SKM-1 (cell line): ENCODE results near the gene PLXNA4.

Experiments
- DNase-seq: peaks from one replicate; lab custom pipeline; 2025; ENCODE audit not compliant: unreplicated experiment; lab: John Stamatoyannopoulos, UW

Gene PLXNA4

DNA sequence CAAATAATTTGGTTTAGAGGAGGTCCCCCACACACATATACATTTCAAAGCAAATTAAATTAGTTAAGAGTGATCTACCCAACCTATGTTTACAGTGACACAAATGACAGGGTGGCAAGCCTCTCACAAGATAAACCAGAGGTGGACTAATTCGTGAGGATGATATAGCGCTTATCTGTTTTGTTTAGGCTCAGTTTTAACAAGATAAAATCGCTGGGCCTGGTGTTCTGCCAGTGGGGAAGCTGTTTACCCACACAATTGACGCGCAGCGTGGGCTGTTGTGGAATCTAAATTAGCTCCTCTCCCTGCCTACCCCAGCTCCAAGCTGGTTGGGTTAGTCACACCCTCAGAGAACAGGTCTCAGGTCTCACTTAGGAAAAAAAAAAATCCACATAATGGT, 16.7 kb upstream of the PLXNA4 start:
- DNase-seq: no peak

DNA sequence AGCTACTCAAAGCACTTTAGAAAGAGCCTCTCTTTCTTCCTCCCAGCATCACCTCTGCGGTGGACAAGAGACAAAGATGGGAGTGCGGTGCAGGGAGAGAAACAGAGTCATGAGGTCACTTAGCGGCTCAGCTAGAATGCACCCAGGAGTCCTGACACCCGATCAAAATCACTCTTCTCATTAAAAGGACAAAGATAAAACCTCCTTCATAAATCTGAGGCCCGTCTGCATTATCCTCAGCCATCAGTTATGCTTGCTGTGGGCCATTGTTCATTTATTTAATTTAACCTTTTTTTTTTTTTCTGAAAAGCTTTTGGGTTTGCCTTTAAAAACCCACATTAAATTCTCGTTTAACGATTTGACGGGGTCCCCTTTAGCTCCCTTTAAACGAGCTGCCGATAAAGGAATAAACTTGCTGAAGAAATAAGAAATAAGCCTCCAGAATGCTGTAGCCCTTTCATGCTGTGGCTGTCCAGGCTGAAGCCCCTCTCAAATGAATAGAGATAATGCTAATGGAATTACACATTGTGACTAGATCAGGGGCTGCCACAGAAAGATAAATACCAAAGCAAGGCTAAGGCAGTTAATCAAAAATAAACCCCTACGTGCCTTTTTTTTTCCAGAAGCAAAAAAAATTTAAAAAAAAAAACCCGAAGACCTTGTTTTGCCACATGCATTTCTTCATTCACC, 16.1 kb upstream of the PLXNA4 start:
- DNase-seq: no peak

DNA sequence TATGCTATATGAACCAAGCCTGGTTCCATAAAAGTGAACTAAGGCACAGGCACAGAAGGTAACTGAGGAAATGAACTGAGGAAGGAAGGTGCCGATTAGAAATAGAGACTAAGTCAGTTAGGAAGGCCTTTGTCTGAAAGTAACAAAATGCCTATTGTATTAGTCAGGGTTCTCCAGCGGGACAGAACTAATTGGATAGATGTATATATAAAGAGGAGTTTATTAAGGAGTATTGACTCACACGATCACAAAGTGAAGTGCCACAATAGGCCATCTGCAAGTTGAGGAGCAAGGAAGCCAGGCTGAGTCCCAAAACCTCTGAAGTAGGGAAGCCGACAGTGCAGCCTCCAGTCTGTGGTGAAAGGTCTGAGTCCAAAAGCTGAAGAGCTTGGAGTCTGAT, 13.9 kb upstream of the PLXNA4 start:
- DNase-seq: no peak

DNA sequence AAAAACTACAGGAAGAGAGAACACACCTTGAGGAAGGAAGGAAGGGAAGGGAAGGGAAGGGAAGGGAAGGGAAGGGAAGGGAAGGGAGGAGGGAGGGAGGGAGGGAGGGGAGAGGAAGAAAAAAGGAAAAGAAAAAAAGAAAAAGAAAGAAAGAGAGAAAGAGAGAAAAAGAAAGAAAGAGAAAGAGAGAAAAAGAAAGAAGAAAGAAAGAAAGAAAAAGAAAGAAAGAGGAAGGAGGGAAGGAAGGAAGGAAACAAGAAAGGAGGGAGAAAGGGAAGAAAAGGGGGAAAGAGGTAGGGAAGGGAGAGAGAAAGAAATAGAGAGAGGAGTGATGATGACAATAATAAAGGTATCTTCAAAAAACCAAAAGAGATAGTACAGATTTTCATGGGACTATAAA, 12.3 kb upstream of the PLXNA4 start:
- DNase-seq: no peak

DNA sequence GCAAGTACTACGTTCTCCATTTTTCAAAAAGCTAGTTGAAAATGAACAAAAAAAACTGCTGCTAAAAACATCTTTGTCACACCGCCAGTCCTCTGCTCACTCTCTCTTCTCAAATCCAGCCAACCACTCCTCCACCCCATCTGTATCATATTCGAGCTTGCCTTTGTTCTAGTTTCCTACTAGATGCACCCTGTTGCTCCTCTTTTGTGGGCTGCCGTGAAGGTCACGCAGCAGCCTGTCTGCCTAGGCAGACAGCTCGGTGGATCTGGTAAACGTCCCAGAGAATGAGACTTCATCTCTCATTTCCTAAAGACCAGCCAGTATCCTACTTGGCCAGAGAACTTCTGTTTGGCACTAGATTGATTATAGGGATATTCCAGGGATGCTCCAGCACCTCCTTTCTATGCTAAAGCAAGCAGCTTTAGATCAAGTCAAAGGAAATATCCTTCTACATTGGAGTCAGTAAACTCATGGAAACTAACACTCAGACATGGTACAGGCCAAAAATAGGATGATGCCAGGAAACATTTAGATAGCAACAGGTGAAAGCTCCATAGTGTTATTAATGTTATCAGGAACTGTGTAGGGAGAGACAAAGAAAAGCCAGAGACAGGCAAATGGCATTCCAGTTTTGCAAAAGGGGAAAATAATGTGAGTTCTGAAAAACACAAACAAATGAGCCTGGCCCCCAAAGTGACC, 8.7 kb upstream of the PLXNA4 start:
- no peak for DNase-seq

DNA sequence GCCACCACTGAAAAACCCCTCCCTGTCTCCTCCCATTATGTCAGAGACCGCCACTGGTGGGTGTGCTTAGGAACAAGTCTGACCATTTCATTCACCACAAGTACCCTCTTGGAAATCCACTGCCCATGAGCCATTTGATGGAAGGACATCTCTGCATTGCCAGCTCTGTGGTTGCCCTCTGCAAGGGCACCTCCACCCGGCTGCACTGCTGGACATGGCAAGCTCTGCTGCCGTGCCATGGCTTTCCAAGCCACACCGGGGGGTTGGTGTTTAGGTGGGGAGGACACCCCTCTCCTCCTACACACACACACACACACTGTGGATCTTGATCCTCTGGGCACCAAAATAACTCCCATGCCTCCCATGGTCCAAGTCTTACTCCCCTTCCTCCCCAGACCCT, 5.2 kb upstream of the PLXNA4 start:
- no peak for DNase-seq

DNA sequence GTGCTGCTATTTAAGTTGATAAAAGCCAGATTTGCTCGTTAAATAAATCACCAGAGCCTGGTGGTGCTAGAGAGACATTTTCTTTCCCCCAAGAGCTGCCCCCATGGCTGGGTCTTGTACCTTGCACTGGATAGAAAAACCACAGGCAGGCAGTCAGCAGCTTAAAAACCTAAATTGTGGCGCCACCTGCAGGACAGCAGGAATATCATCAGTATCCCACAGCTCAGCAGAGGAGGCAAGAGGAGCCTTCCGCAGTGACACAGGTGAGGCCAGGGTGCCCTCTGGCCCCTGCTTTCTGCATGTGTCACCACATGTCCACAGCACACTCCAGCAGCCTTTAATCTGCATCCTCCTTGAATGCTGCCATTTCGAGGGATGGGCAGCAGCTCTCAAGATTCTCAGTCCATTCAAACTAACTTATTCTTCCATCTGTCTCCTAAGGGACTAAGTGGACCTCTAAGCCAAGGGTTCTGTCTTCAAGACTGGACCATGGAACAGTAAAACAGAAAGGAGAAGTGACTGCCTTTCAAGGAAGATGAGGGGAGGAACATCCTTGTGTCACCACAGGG, 4.5 kb upstream of the PLXNA4 start:
- DNase-seq: no peak

DNA sequence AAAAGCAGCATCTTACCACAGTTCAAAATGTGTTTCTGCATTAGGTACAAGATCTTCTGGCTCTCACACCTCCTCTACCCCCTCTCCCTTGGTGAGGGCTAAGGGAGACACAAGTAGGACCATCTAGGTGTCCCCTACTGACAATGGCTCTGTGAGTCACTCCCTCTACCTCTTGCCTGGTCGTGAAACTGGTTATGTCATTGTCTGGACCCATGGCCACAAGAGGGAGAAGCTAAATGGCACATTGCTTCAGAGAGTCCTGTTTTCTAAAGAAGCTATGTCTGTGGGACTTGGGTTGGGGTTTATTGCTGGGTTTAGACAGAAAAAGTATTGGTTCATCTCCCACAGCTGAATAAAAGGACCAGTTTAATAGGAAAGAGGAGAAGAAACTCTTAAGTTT, 4.0 kb upstream of the PLXNA4 start:
- DNase-seq: no peak

DNA sequence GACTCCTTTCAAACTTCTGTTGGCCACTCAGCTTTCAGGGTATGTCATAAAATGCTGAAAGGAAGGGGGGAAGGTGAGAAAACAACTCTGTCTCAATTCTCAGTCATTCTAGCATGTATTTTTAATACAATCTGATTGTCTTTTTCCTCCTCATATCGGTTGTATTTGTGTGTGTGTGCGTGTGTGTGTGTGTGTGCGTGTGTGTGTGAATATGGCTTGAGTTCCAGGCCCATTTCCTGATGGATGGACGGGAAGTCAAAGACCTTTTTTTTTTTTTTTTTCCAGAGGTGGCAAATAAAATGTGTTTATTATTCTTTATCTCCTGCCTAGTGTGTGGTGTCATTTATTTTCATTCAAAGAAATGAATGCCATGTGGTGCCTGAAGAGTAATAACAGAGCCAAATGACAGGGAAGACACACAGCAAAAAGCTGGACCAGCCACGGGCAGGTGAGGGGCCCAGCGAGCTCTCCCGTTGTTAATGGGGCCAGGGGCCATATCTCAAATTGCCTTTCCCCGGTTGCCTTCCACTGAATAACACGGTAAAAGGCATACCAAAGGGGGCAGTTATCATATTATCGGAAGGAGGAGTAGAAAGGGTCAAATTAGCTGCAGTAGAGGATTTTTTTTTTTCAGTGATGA, 3.1 kb upstream of the PLXNA4 start:
- DNase-seq: no peak

DNA sequence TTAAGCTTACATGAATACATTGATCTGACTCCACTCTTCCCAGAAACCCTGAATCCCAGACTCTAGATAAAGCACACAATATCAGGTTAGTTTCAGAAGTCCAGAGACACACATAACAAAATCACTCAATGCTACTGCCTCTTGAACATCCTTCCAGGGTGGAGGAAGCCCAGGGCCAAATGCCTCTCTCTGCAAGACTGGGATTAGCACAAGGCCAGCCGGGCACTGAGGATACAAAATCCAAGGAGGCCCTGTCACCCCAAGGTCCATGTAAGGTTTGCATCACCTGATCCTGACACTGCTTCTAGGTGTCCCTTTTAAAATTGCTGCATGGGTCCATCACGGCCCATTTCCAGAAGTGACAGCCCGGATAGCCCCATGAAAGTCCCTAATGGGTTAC, 2.6 kb upstream of the PLXNA4 start:
- DNase-seq: no peak

DNA sequence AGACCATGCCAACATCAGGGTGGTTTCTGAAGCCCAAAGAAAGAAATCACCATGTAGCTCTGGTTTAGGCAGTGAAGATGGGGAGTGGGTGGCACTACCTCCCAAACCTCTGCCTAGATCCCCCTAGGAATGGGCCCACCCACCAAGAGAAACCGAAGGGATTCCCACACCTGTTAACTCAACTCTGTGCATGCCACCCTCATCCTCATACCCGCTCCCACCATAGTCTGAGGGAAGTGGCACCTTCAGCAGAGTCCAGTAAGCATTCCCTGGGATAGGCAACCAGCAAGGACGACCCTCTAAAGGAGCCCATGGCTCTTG, 1.7 kb upstream of the PLXNA4 start:
- no peak for DNase-seq

DNA sequence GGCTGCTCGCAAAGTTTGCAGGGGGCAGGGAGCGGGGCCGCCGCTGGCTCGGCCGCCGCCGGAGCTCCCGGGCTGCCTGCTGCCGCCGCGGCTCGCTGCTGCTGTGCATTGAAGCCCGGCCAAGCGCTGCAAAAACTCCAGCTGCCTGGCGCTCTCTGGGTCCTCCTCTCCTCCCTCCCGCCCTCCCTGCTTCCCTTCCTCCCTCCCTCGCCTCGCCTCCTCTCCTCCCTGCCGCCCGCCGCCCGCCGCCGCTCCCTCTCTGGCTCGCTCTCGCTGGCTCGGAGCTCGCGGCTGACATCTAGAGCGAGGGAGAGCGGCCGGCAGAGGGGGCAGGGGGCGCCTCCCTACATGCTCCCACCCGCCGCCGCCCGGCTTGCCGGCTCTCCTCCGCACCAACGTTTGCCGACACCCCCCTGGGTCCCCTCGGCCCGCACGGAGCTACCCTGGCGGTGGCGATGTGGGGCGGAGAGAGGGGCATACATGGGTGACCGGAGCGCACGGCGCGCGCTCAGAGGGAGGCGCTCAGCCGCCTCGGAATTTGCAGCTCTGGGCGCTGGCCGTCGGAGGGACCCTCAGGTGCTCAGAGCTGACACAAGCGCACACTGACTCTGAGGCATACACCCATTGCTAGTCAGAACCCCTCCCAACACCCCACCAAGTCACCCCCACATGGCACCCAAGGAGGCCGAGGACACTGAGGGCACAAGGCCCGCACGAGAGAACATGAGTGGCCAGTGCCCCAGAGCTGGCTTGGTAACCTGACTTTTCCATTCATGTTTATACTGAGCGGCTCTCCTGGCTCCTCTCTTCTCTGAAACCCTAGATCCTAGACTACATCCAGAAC, 1.2 kb upstream of the PLXNA4 start:
- DNase-seq: no peak

DNA sequence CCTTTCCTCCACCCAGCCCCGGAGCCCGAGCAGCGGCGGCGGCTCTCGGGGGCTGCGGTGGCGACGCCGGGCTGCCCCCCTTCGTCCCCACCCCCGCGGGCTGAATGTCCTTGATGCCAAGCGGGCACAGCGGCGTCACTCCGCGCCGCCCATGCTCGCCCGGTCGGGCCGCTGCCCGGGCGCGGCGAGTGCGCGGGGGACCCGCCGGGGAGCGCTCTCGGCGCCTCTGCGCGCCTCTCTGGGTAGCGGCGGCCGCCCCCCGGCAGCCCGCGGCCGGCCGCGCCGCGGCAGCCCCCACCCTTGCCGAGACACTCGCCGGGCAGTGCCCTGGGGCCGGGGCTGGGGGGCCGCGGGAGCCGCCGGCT, 433 bp upstream of the PLXNA4 start:
- DNase-seq: no peak

DNA sequence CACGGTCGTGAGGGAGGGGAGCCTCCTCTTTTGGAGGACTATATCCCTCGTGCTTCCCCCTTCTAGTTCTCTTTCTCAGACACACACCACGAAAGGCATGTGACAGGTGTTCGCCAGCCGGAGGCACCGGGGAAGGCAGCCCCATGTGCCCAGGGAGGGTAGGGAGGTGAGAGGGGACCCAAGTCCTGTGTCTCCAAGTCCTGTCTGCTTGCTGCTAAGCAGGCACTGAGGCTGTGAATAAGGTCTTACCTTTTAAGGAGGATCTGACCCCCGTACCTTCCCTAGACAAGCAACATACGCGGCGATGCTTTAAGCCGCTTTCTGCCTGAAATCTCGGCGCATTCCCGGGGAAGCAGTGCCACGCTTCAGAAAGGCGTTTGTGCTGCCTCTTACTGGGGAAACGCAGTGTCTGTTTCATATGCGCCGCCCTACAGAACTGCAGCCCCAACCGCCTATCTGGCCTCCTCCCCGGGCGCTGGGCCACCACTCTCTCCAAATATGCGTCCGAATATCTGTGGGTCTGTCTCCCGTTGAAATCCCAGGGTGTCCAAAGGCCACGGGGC, 770 bp downstream of the PLXNA4 start:
- DNase-seq: no peak

DNA sequence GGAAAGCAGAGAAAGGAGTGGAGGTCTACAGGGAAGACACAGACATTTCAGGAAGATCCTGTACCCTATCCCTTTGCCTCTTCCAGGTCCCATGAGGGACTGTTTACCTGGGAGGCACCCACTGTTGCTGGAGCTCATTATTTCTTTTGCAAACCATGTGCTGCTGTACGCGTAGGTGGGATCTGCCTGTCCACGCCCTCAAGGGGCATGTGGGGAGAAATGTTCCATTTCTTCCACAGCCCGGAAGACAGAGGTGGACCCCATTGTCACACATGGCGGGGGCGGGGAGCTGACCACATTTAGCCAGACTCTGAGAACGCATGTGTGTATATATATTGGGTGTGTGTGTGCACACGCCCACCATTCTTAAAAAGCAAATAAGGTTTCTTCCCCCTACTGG, 2.0 kb downstream of the PLXNA4 start:
- no peak for DNase-seq

DNA sequence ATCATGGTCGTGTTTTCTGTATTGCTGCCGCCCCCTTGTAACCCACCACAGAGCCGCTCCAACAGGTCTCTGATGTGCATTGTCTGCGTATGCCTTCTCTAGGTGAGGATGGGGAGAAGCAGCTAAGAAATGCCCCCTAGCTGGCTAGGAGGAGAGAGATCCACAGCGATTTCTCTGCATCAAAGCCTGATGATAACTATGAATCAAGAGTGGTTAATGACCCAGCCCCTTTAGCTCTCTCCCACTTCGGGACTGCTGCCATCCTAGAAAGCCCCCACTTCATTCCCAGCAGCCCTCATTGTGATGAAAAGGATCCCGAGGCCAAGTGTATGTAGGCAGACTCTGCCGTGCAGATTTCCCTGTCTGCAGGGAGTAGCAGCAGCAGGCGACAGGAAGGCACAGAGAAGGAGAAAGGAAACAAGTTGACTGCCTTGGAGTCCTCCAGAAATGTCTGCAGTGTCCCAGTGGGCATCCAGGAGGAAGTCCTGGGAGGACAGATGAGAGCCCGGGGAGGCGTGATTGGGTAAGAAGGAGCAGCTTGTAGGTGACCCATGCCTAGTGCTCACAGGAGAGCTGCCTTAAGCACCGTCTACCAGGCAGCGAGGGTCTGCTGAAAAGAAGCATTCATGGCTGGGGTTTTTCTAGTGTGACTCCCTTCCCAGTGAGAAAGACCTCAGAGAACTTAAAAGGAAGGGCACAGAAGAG, 2.9 kb downstream of the PLXNA4 start:
- DNase-seq: no peak

DNA sequence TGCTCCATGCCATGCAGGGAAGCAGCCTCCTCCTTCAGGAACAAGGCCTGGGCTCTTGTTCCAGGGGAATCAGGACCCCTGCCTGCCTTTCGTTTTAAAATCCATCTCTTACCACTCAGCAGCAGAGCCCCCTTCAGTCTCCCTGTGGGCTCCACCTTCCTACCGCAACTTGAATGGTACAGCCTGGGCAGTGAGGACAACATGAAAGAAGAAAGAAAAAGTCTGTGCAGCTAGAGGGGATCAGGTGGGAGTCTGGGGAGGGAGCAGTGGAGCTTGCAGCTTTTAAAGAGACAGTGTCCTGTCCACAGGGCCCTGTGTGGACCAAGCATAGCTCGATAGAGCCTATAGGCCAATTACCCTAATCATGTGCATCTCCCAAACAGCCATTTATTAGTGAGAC, 3.7 kb downstream of the PLXNA4 start:
- DNase-seq: no peak

DNA sequence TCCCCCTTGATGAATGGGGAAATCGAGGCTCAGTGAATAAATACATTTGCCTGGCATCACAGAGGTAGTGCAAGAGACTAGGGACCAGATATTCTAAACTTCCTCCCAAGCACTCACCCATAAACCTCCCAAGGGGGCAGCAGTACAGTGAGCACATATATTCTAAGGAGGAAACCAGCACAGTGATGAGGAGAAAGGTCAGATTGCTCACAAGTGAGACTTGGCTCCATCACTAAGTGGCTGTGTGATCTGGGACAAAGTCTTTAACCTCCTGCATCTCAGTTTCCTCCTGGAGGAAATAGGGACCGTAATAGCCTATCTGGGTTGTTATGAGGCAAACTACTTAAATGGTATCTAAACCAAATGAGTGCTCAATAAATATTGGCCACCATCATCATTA, 4.3 kb downstream of the PLXNA4 start:
- DNase-seq: no peak

DNA sequence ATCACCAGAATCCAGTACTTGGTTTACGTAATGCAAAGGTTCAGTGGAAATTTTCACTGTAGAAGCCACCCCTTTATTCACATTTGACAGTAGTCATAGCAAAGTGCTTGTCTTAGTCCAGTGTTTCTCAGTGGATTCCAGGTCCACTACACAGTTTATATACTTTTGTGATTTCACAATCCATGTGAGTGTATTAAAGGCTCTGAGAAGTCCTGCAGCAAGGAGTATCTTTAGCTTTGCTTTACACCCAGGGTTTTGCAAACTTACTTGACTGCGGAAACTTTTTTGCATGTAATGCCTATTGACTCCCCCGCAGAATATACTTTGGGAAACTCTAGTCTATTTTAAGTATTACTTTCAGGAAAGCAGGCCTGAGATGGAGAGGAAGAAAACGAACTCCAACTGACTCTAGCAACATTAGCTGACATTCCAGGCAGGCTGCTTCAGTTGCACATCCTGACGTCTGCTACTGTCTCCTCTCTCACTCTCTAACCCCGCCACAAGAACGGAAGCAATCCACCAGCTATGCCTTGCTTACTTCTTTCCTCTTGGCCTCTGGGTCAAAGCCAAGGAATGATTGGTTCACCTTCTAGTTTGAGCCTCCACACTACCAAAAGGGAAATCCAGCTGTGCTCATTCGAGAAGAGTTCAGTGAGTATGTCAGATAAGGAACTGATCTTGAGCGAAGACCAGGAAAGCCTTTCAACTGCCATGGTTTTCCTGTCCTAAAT, 6.2 kb downstream of the PLXNA4 start:
- no peak for DNase-seq

DNA sequence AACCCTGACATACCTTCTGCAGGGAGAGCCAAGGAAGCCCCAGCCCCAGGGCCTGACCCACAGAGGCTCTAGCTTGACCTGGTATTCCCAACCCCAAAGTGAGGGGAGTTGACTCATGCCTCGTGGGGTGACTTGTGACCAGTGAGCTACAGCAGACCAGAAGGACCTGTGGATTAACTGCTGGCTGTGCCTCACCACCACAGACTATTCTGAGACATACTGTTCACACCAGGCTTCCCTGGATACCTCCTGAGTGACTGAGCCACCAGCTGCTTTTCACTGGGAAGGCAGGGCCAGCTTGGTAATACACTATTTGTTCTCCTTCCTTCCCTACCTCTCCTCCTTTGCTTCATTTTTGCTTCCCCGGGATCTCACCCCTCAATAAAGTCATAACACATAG, 7.3 kb downstream of the PLXNA4 start:
- no peak for DNase-seq
